Peyer's patch (tissue), 4 donors: ENCODE data around the gene MYZAP.

ENCODE experiments used
- CTCF ChIP-seq, 6 experiments: fragments of 450-650 bp in 4 of 6; fragments of 200-600 bp in 2 of 6; sonication (generic) in 1 of 6; IDR thresholded peaks; one replicate each; pipeline ENCODE4 v1.5.1; 2017 to 2019; ENCODE audit warnings: antibody characterized with exemption in 6 of 6, mild to moderate bottlenecking in 3 of 6, moderate library complexity in 1 of 6
- POLR2A ChIP-seq, 2 donors: fragments of 450-650 bp; IDR thresholded peaks; one replicate each; pipeline ENCODE4 v1.5.1; 2017; ENCODE audit warnings: antibody characterized with exemption in 2 of 2, mild to moderate bottlenecking in 2 of 2, moderate library complexity in 2 of 2

- no peak for TF ChIP-seq CTCF (IDR thresholded peaks at IDR 0.05)
- no peak for TF ChIP-seq POLR2A (IDR thresholded peaks at IDR 0.05)
These were observed 92.9 kb downstream of the MYZAP start for GRCh38 chr15:57684491-57685151.
